ENCODE results near the gene NCKAP5. TPM values are rescaled to one million over a fixed set of nuclear protein-coding genes. Genes with fewer than 3 reads are reported as not detected.

The NCKAP5 gene
- polyA plus RNA-seq, 2 of the 4 experiments (the other 2 are of a cell fraction) = 3.0 to 4.1 TPM

GRCh38 chr2:133231264-133231663 is 337.0 kb downstream of the NCKAP5 start:
- ATAC-seq (no peak), DNase-seq (ENCODE audit: low read depth in 1 of 2, low spot score in 1 of 2) (no peak), FAIRE-seq (no peak)
- no peak overlapping the region for H3K4me3 ChIP-seq
- CTCF ChIA-PET = no interaction called here
- 80% methylated on average over 1 of the region's 1 CpG for WGBS (ENCODE audit: missing lambda C conversion rate)
- no peaks in the 10 kb centered on the region for H3K9me3 ChIP-seq
- no peak overlapping the region for H3K27ac ChIP-seq
- no peak overlapping the region for H3K4me2 ChIP-seq
- H3K4me1 ChIP-seq = peaks cover 13% of the 10 kb centered on the region; the same call in 1 of the 3 replicates
- POLR2A ChIA-PET = no interaction called here
- no peak for TF ChIP-seq PHF8 (IDR thresholded peaks at IDR 0.05; ENCODE audit: borderline replicate concordance, low read depth)
- no peak for TF ChIP-seq NR3C1 (IDR thresholded peaks at IDR 0.05)
- no peak for TF ChIP-seq ZSCAN20 (CRISPR knock-in tag; IDR thresholded peaks at IDR 0.05)
- TF ChIP-seq MAFK (IDR thresholded peaks at IDR 0.05; ENCODE audit: partially characterized antibody) = no peak
- TF ChIP-seq HOXA7 (CRISPR knock-in tag; IDR thresholded peaks at IDR 0.05) = no peak
- TF ChIP-seq KDM5A (IDR thresholded peaks at IDR 0.05) = no peak

- ATAC-seq = no peak
- Histone ChIP-seq H3K9me3 (no peaks in the 10 kb centered on the region), H3K4me3 (no peak overlapping the region), H3K4me2 (no peak overlapping the region), H3K27ac (no peak overlapping the region), H3K4me1 (0 out of 3 replicates have a peak, but pooled peaks cover 9% of the 10 kb centered on the region)
- CTCF ChIA-PET = no interaction called here
- TF ChIP-seq REST (IDR thresholded peaks at IDR 0.05) (peak; percentile 77; the same call in 1 of the 2 replicates), RAD21 (conservative IDR thresholded peaks at IDR 0.05 in 1 of 2, IDR thresholded peaks at IDR 0.05 in 1 of 2) (no peak)
- no peak for DNase-seq (ENCODE audit: low read depth in 1 of 2, low spot score in 1 of 2)
- POLR2A ChIA-PET = no interaction called here
- FAIRE-seq = no peak
- WGBS (ENCODE audit: missing lambda C conversion rate) = 34% methylated on average over 1 of the region's 1 CpG
These were observed 338.3 kb downstream of the NCKAP5 start for GRCh38 chr2:133229974-133230373.

- Histone ChIP-seq H3K27ac (no peak overlapping the region), H3K4me2 (no peak overlapping the region), H3K9me3 (no peaks in the 10 kb centered on the region), H3K4me3 (no peak overlapping the region), H3K4me1 (no peaks in the 10 kb centered on the region)
- DNase-seq (ENCODE audit: low read depth in 1 of 2, low spot score in 1 of 2) (no peak), ATAC-seq (no peak), FAIRE-seq (no peak)
- ChIA-PET POLR2A (no interaction called here), CTCF (no interaction called here)
- WGBS (ENCODE audit: missing lambda C conversion rate) = 78% methylated on average over 9 of the region's 9 CpGs
- TF ChIP-seq NR3C1 (IDR thresholded peaks at IDR 0.05) = no peak
- no peak for TF ChIP-seq POLR2A (IDR thresholded peaks at IDR 0.05; ENCODE audit: low read length)
- no peak for TF ChIP-seq POLR2AphosphoS2 (conservative IDR thresholded peaks at IDR 0.05; ENCODE audit: low read length)
- TF ChIP-seq RCOR1 (IDR thresholded peaks at IDR 0.05; ENCODE audit: low read depth, low read length) = no peak
These were observed 345.0 kb downstream of the NCKAP5 start for GRCh38 chr2:133223226-133223625.

GRCh38 chr2:133221398-133221797 is 346.9 kb downstream of the NCKAP5 start:
- 96% methylated on average over 3 of the region's 3 CpGs for WGBS (ENCODE audit: missing lambda C conversion rate)
- ChIA-PET POLR2A (no interaction called here), CTCF (no interaction called here)
- Histone ChIP-seq H3K4me1 (no peaks in the 10 kb centered on the region), H3K27ac (no peak overlapping the region), H3K9me3 (no peaks in the 10 kb centered on the region), H3K4me2 (no peak overlapping the region), H3K4me3 (no peak overlapping the region)
- no peak for DNase-seq (ENCODE audit: low read depth in 1 of 2, low spot score in 1 of 2)
- TF ChIP-seq NFE2L2 (conservative IDR thresholded peaks at IDR 0.05; ENCODE audit: low read length) (no peak), REST (IDR thresholded peaks at IDR 0.05) (no peak), CHD4 (IDR thresholded peaks at IDR 0.05; ENCODE audit: borderline replicate concordance) (no peak), NPAS2 (CRISPR knock-in tag; IDR thresholded peaks at IDR 0.05; ENCODE audit: borderline replicate concordance) (no peak)
- no peak for FAIRE-seq
- no peak for ATAC-seq

All from A549 (cell line).